CD4-positive, alpha-beta T cell treated with Interleukin-6 at 100 ng/mL for 8 hours (primary cell): ENCODE data around the gene EXOC4.

Experiments
- DNase-seq: peaks from one replicate; pipeline ENCODE4 v3.0.0-alpha.2; 2020; ENCODE audit warnings: mixed read lengths, low spot score

The EXOC4 gene

GRCh38 chr7:134078991-134079390 lies 826.1 kb downstream of the EXOC4 start:
- no peak for DNase-seq

DNA sequence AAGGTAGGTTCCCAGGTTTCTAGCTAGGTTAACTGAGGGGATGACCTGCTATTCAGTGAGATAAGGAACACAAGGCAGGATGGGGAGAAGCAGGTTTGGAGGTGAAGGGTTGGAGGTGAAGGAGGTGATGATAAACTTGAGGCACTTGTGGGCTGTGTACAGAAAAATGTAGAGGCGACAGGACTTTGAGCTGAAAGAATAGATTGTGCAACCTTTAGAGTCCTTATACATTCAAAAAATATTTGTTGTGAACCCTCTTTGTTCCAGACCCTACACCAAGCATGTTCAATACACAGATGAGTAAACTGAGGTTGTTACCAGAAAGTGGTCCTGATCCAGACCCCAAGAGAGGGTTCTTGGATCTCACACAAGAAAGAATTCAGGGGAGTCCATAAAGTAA lies 828.8 kb downstream of the EXOC4 start:
- no peak for DNase-seq

GRCh38 chr7:134083766-134084487 lies 831.0 kb downstream of the EXOC4 start:
- no peak for DNase-seq

DNA sequence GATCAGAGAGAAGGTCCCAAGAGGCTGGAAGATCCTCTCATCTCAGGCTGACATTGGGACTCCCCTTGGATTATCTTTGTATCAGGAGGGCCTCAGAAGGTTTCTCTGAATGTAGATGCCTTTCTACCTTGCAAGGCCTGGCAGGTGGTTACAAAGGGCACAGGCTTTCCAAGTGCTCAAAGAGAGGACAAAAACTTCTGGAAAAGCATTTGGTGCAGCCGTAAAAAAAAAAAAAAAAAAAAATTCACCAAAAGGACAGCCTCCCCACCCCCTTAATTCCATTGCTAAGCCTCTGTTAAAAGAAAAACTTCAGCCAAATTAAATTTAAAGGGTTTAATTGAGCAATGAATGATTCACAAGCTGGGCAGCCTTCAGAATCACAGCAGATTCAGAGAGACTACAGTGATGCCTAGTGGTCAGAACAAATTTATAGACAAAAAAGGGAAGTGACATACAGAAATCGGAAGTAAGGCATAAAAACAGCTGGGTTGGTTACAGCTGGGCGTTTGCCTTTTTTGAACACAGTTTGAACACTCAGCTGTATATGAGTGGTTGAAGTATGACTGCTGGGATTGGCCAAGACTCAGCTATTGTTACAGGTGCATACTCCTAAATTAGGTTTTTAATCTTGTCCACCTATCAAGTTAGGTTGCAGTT lies 831.7 kb downstream of the EXOC4 start:
- DNase-seq, result no peak

- DNase-seq, result no peak
Observed at GRCh38 chr7:134085311-134085710, 832.4 kb downstream of the EXOC4 start.

DNA sequence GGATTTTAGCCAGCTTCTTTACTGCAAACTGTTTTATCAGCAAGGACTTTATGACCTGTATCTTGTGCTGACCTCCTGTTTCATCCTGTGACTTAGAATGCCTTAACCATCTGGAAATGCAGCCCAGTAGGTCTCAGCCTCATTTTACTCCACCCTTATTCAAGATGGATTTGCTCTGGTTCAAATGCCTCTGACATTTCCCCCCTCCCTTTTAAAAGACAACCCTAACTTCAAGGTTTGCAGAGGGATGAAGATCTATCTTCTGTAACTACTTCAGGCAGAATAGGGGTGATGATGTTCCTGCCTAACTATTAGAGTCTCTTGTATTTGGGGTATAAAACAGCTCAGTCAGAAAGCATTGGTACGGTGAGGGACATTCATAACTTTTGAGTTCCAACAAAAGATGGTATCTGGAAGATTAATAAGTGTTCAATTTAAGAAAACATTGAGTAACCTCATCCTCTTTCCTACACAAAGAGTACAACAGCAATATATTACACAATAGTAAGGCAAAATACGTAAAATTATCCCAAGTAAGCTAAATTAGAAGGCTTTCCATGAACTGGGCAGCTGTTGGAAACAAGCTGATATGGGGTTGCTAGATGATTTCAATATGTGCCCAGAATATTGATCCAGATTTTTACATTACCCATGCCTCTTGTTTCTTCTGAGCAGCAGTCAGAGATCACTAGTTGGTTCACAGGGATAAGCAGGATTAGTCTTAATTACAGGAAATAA lies 834.3 kb downstream of the EXOC4 start:
- DNase-seq, result no peak

DNA sequence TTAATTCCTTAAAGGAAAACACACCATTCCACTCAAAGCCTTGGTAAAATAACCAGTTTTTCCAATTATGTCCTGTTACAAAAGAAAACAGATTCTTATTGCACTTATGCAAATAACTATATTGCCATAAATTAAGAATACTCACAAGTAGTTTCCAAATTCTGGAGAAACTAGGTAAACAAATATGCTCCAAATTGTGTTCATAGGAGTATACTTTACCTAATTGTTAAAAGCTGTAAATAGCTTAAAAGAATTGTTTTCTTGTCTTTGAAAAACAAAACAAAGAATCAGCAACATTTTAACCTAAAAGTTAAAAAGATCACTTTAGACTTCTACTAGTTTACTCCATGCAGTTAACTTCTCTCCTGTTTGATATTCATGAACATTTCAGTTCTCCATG lies 835.3 kb downstream of the EXOC4 start:
- no peak for DNase-seq

GRCh38 chr7:134089446-134089845 lies 836.6 kb downstream of the EXOC4 start:
- DNase-seq, result no peak

- no peak for DNase-seq
Observed at GRCh38 chr7:134098072-134098471, 845.2 kb downstream of the EXOC4 start.

DNA sequence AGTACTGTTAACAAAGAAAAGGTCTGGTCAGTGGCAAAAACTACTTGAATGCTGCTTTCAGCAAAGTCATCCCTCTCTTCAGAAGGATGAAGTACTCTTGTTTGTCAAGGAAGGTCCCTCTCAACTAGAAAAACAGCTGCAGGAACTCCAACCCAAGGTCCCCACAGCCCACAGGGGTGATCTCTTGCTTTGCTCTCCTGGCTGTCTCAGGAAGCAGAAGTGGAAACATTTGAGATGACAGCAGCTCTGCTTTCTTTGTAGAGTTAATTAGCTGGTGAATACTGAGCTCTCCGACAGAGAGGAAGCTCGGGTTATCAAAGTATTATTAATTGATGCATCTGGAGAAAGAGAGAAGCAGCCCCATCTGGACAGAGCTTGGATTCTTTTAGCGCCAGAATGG lies 848.8 kb downstream of the EXOC4 start:
- no peak for DNase-seq

DNA sequence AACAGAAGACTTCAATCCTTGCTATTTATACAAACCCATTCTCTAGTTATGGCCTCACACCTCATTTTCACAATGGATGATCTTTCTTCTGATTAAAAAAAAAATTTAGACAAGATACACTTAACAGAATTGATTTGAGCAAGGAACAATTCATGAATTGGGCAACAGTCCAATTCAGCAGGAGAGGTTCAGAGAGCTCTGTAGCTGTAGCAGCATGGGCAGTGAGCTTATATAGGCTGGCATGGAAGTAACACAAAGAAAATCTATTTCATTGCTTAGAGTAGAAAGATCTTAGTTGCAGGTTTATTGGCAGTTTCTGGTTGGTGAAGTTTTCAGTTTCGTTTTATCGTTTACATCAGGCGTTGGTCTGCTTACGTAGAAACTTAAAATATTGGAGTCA lies 851.3 kb downstream of the EXOC4 start:
- DNase-seq, result no peak

- no peak for DNase-seq
Observed at GRCh38 chr7:134105841-134106240, 853.0 kb downstream of the EXOC4 start.

GRCh38 chr7:134108802-134109201 lies 855.9 kb downstream of the EXOC4 start:
- DNase-seq, result no peak

- no peak for DNase-seq
Observed at GRCh38 chr7:134113655-134114054, 860.8 kb downstream of the EXOC4 start.

DNA sequence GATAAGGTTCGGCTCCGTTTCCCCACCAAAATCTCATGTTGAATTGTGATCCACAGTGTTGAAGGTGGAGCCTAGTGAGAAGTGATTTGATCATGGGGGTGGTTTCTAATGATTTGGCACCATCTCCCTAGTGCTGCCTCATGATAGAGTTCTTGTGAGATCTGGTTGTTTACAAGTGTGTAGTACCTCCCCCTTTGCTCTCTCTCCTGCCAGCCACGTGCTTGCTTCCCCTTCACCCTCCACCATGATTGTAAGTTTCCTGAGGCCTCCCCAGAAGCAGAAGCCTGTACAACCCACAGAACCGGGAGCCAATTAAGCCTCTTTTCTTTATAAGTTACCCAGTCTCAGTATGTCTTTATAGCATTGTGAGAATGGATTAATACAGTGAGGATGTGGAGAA lies 862.1 kb downstream of the EXOC4 start:
- no peak for DNase-seq
